GM18951 (cell line): ENCODE results near the gene ATXN3.

Source experiments
- POLR2A ChIP-seq: IDR thresholded peaks from 4 replicates; pipeline ENCODE4 v1.6.1; 2011; ENCODE audit warnings: mild to moderate bottlenecking; ENCODE audit not compliant: insufficient read length, insufficient read depth; ENCODE audit errors: extremely low read depth
- in situ Hi-C: fragments of 300-500 bp; cut with MboI; formaldehyde crosslinking; loops from one replicate; pipeline ENCODE4 v1.12.0; 2022; ENCODE audit warnings: low sequenced_read_pairs, mixed read lengths, inconsistent platforms; ENCODE audit not compliant: unreplicated experiment

ATXN3 gene

GRCh38 chr14:92012121-92012748 lies 94.1 kb downstream of the ATXN3 start:
- no peak for TF ChIP-seq POLR2A
- in situ Hi-C loops: no loop called here

DNA sequence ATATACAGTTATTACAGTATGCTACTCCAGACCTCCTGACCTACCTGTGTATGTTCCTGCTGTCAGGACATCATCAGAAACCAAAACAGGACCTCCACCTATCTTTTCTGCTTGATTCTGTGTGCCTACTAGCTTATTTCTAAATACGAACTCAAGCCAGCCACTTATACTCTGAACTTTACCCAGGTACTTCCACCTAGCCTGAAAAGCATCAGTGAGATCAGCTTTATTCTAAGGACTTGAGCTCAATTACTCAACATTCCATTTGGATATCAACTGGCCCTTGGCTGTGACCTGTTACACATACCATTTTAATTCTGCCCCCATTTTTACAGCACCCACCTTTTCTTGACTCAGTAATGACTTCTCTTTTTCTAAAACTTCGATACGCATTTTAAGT lies 95.7 kb downstream of the ATXN3 start:
- in situ Hi-C loops: no loop called here
- no peak for TF ChIP-seq POLR2A

DNA sequence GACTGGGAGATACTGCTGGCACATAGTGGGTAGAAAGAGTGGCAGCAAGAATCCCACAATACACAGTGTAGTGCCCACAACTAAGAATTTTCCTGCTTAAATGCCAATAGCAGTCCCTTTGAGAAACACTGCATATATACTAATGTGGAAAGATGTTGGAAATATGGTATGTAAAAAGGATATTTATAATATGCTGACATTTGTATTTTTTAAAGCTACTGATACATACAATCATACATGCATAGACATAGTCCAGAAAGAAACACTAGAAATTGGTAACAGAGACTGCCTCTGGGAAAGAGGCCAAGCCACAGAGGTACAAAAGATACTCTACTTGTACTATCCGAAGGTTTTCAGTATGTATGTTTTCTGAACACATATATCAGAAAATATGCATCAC lies 96.8 kb downstream of the ATXN3 start:
- in situ Hi-C loops: no loop called here
- no peak for TF ChIP-seq POLR2A
